Mucosa of descending colon (tissue), 3 donors: Measurements from ENCODE around the gene FRMD6. TPM values are rescaled to one million over a fixed set of nuclear protein-coding genes. Genes with fewer than 3 reads are reported as not detected.

Source experiments
- ATAC-seq: fragments of 200-7000 bp; cut with Tn5 transposase; one replicate; pipeline ENCODE4 v1.9.1; 2020; ENCODE audit warnings: mild to moderate bottlenecking, moderate library complexity
- DNase-seq, 3 donors: peaks; one replicate each; pipeline ENCODE4 v3.0.0-alpha.2; 2020
- H3K36me3 ChIP-seq: fragments of 200-600 bp; one replicate; pipeline ENCODE4 v1.8.0; 2021; ENCODE audit warnings: low read depth, mild to moderate bottlenecking
- H3K4me1 ChIP-seq: fragments of 200-600 bp; one replicate; pipeline ENCODE4 v1.8.0; 2021; ENCODE audit warnings: low read depth, mild to moderate bottlenecking
- H3K4me3 ChIP-seq: fragments of 200-600 bp; one replicate; pipeline ENCODE4 v1.8.0; 2021; ENCODE audit warnings: mild to moderate bottlenecking
- H3K9me3 ChIP-seq: fragments of 200-600 bp; one replicate; pipeline ENCODE4 v1.8.0; 2021; ENCODE audit warnings: mild to moderate bottlenecking
- intact Hi-C, 2 donors: fragments of 100-400 bp; cut with DNase I in 1 of 2; cut with micrococcal nuclease in 1 of 2; formaldehyde crosslinking; loops; one replicate each; pipeline versions ENCODE4 v1.11.0 to v1.11.1; 2022; cut with DNase I, micrococcal nuclease
- total RNA-seq, 3 donors: library from RNA; stranded (reverse); fragmentation: NEBNext Ultra II Directional in 2 of 3; extraction: Animal tissue kit (Norgen Biotek cat#: 25700) in 2 of 3; gene quantifications; one replicate each; pipeline versions ENCODE4 v1.2.1 to v1.2.4, GENCODE V29; 2021 to 2023
- TF ChIP-seq, protein P1 (sequence below): fragments of 200-600 bp; IDR thresholded peaks from one replicate; pipeline ENCODE4 v1.8.0; 2022; ENCODE audit warnings: antibody characterized with exemption, mild to moderate bottlenecking
- donor health status: DM: no; HTN: no; CAD: no; lungs with moderate emphysema.
- donor health status: DM: no; HTN: no; CAD: no.
- donor health status: DM: no; HTN: yes; CAD: no.

FRMD6 gene
- total RNA-seq, 3 donors from 2014 or later: 4.2 to 39.1 (median 8.5) TPM

DNA sequence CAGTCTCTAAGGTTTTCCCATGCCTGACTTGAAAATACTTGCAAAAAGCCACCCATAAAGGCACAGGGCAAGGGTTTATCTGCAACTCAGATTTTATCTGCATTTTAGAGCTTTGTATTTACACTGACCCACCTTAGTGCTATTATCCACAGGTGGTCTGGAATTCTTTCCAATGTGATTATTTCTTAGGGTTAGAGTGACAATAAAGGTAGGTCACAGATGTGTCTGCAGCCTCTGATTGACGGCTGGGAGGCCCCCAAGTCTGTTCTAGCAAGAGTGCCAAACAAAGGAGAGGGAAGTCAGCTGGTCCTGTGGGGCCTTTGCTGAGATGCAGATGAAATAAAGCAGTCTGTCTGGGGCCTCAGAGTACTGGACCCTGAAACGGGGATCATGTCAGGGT, 64.0 kb downstream of the FRMD6 start:
- Histone ChIP-seq H3K36me3 (no peaks in the 10 kb centered on the region), H3K9me3 (no peaks in the 10 kb centered on the region), H3K4me1 (no peaks in the 10 kb centered on the region), H3K4me3 (no peak overlapping the region)
- ATAC-seq: no peak
- TF ChIP-seq, protein P1, sequence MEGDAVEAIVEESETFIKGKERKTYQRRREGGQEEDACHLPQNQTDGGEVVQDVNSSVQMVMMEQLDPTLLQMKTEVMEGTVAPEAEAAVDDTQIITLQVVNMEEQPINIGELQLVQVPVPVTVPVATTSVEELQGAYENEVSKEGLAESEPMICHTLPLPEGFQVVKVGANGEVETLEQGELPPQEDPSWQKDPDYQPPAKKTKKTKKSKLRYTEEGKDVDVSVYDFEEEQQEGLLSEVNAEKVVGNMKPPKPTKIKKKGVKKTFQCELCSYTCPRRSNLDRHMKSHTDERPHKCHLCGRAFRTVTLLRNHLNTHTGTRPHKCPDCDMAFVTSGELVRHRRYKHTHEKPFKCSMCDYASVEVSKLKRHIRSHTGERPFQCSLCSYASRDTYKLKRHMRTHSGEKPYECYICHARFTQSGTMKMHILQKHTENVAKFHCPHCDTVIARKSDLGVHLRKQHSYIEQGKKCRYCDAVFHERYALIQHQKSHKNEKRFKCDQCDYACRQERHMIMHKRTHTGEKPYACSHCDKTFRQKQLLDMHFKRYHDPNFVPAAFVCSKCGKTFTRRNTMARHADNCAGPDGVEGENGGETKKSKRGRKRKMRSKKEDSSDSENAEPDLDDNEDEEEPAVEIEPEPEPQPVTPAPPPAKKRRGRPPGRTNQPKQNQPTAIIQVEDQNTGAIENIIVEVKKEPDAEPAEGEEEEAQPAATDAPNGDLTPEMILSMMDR: no peak
- intact Hi-C loops: no loop called here
- DNase-seq: no peak

DNA sequence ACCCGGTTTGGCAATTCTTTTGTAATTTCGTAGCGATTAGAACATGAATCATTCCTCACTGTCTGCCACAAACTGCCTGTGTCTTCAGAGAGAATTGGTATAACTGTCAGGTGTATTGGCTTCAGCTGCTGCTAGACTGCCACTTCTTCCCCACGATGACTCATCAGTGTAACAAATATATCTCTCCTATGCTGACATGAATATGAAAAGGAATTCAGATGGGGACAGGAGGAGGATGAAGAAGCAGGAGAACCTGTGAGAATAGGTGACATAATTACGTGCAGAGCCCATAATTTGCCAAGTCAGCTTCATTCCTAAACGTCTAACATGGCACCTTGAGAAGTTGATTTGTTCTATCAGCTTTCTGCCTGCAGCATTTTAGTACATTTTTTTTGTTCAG, 64.9 kb downstream of the FRMD6 start:
- no peaks in the 10 kb centered on the region for H3K4me1 ChIP-seq

DNA sequence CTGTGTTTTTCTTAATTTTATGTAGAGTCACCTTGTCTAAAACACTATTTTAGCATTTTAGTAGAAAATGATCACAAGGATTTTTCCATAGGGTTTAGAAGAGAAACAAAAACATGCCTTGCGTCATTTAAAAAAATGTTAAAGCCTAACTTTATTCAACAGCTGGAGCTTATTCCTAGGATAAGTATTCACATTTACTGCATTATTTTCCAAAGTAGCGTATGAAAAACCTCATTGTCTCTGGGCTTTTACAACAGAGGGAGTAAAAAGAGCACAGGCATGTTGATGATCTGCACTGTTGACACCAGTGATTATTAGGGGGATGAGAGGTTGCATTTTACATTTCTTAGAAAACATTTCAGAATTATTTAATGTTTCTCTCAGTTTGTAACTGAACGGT, 66.1 kb downstream of the FRMD6 start:
- Histone ChIP-seq H3K4me1 (no peaks in the 10 kb centered on the region), H3K36me3 (no peaks in the 10 kb centered on the region), H3K4me3 (no peak overlapping the region), H3K9me3 (no peaks in the 10 kb centered on the region)
- DNase-seq: no peak
- intact Hi-C loops: no loop called here
- no peak for ATAC-seq
- TF ChIP-seq, protein P1: no peak

More for the DNA sequence above, 64.9 kb downstream of the FRMD6 start:
- DNase-seq: no peak
- no peak for ATAC-seq
- no peaks in the 10 kb centered on the region for H3K9me3 ChIP-seq
- intact Hi-C loops: no loop called here
- no peak overlapping the region for H3K4me3 ChIP-seq
- no peaks in the 10 kb centered on the region for H3K36me3 ChIP-seq
- TF ChIP-seq, protein P1: no peak

DNA sequence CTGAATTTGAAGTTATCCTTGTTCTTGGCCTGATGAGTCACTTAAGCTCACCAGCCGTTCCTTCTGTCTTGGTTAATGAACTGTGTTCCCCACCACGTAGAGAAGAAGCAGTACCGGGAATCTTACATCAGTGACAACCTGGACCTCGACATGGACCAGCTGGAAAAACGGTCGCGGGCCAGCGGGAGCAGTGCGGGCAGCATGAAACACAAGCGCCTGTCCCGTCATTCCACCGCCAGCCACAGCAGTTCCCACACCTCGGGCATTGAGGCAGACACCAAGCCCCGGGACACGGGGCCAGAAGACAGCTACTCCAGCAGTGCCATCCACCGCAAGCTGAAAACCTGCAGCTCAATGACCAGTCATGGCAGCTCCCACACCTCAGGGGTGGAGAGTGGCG, 68.2 kb downstream of the FRMD6 start:
- Histone ChIP-seq H3K9me3 (no peaks in the 10 kb centered on the region), H3K4me3 (no peak overlapping the region), H3K4me1 (no peaks in the 10 kb centered on the region), H3K36me3 (no peaks in the 10 kb centered on the region)
- DNase-seq (no peak), ATAC-seq (no peak)
- intact Hi-C loops: no loop called here
- TF ChIP-seq, protein P1: no peak

DNA sequence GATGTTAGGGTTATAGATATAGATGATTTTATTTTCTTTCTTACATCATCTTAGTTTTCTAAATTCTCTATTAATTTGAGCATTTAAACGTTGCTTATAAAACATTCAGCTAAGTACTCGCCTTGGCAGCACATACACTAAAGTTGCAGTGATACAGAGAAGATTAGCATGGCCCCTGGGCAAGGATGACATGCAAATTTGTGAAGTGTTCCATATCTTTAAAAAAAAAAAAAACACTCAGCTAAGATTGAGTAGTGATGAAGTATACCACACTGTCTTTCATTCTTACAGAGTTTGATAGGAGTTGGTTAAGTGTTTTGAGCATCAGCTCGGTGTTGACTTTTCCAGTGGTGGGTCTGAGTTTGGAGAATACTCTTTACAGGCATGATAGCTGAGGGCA, 72.3 kb downstream of the FRMD6 start:
- TF ChIP-seq, protein P1: no peak
- ATAC-seq: no peak
- Histone ChIP-seq H3K4me3 (no peak overlapping the region), H3K36me3 (no peaks in the 10 kb centered on the region), H3K9me3 (no peaks in the 10 kb centered on the region), H3K4me1 (no peaks in the 10 kb centered on the region)
- DNase-seq: no peak
- intact Hi-C loops: no loop called here

DNA sequence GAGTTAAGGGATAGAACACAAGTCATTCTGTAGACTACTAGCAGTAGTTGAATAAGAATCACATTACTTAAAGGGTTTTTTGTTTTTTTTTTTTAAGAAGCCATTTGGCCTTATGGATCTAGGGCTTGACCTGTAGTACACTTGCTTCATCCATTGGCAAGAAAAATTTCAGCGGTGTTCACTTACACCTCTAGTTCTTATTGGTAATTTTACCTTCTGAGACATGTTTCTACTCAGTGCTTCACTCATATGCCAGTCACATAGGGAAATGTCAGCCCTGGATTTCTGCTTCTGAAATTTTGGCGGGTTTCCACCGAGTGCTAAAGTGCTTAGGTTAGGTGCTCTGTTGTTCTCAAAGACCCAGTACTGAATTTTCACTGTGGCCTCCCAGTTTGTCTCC, 72.9 kb downstream of the FRMD6 start:
- no peaks in the 10 kb centered on the region for H3K4me1 ChIP-seq
- no peaks in the 10 kb centered on the region for H3K9me3 ChIP-seq
- TF ChIP-seq, protein P1: no peak
- no peak overlapping the region for H3K4me3 ChIP-seq
- no peak for ATAC-seq
- no peaks in the 10 kb centered on the region for H3K36me3 ChIP-seq
- DNase-seq: no peak
- intact Hi-C loops: no loop called here
